Activated naive CD4-positive, alpha-beta T cell treated with anti-CD3 and anti-CD28 coated beads for 36 hours (primary cell): ENCODE measurements around the gene ADRA2A. TPM values are rescaled to one million over a fixed set of nuclear protein-coding genes. Genes with fewer than 3 reads are reported as not detected.

Experiments
- CTCF ChIA-PET: fragments of 350-600 bp; sonication (Branson Sonifier 250); formaldehyde crosslinking; loops from one replicate; lab custom pipeline; 2021; ENCODE audit warnings: antibody characterized with exemption; lab: Charles Lee
- DNase-seq: peaks from one replicate; pipeline ENCODE4 v3.0.0-alpha.2; 2020
- H3K27ac Mint-ChIP-seq: one replicate; pipeline ENCODE4 v1.8.0; 2021; ENCODE audit warnings: mild to moderate bottlenecking, mixed read lengths
- H3K27me3 Mint-ChIP-seq: one replicate; pipeline ENCODE4 v1.8.0; 2021; ENCODE audit warnings: low read depth, mixed read lengths
- H3K36me3 Mint-ChIP-seq: one replicate; pipeline ENCODE4 v1.8.0; 2021; ENCODE audit warnings: low read depth, mixed read lengths
- H3K4me1 Mint-ChIP-seq: one replicate; pipeline ENCODE4 v1.8.0; 2021; ENCODE audit warnings: low read depth, mixed read lengths
- H3K4me3 Mint-ChIP-seq: one replicate; pipeline ENCODE4 v1.8.0; 2021; ENCODE audit warnings: mild to moderate bottlenecking, moderate library complexity, mixed read lengths
- H3K9me3 Mint-ChIP-seq: one replicate; pipeline ENCODE4 v1.8.0; 2021; ENCODE audit warnings: mixed read lengths
- intact Hi-C: fragments of 100-400 bp; cut with micrococcal nuclease; formaldehyde crosslinking; loops from one replicate; pipeline ENCODE4 v1.15.1; 2023
- total RNA-seq, 2 experiments: library from RNA; stranded (reverse); gene quantifications; one replicate each; pipeline ENCODE4 v1.2.3, GENCODE V29; 2021

Gene ADRA2A
- total RNA-seq, 2 experiments from 2014 or later = not detected

DNA sequence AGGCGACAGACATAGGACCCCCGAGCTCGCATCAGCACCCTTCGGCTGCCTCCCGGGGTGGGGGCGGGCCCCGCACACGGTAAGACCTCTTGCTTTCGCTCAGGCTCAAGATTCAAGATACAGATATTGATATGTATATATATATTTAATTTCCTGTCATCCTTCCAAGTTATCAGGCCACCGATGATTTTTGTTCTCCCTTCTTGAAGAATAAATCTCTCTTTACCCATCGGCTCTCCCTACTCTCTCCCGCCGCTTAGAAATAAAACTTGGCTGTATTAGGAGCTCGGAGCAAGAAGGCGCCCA, 603 bp downstream of the ADRA2A start:
- Mint-ChIP-seq H3K4me3 (peak overlapping the region; percentile 63), H3K36me3 (no peaks in the 10 kb centered on the region), H3K9me3 (peaks cover 2% of the 10 kb centered on the region), H3K27ac (no peak overlapping the region), H3K27me3 (peaks cover 54% of the 10 kb centered on the region), H3K4me1 (peaks cover 11% of the 10 kb centered on the region)
- no peak for DNase-seq
- CTCF ChIA-PET = interaction anchor here (0.6 to 2.1 kb wide), 6 partner anchors 11 to 405 kb away, joined by 3 to 11 read pairs (median 4); no protein-coding TSS in a partner anchor
- intact Hi-C loops = loop anchor here (2.0 to 10.0 kb wide), 6 partner anchors 159 to 1059 kb away; partner anchors contain the start of genes BBIP1 and SHOC2

DNA sequence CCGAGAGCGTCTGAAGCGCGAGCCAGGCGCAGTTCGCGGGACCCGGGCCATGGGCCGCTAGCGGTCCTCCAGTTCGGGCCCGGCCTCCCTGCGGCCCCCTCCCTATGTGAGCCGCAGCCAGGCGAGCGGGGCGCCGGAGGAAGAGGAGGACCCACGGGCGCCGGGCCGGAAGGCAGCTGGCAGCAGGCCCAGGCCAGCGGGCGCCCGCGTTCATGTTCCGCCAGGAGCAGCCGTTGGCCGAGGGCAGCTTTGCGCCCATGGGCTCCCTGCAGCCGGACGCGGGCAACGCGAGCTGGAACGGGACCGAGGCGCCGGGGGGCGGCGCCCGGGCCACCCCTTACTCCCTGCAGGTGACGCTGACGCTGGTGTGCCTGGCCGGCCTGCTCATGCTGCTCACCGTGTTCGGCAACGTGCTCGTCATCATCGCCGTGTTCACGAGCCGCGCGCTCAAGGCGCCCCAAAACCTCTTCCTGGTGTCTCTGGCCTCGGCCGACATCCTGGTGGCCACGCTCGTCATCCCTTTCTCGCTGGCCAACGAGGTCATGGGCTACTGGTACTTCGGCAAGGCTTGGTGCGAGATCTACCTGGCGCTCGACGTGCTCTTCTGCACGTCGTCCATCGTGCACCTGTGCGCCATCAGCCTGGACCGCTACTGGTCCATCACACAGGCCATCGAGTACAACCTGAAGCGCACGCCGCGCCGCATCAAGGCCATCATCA, 1.1 kb downstream of the ADRA2A start:
- intact Hi-C loops = loop anchor here (2.0 to 10.0 kb wide), 6 partner anchors 159 to 1059 kb away; partner anchors contain the start of genes BBIP1 and SHOC2
- H3K4me3 Mint-ChIP-seq = peak overlapping the region; percentile 63
- peaks cover 11% of the 10 kb centered on the region for H3K4me1 Mint-ChIP-seq
- CTCF ChIA-PET = interaction anchor here (0.6 to 1.8 kb wide), 4 partner anchors 11 to 332 kb away, joined by 3 to 11 read pairs (median 3); no protein-coding TSS in a partner anchor
- H3K9me3 Mint-ChIP-seq = peaks cover 2% of the 10 kb centered on the region
- DNase-seq = peak; percentile 9
- no peak overlapping the region for H3K27ac Mint-ChIP-seq
- peaks cover 50% of the 10 kb centered on the region for H3K27me3 Mint-ChIP-seq
- H3K36me3 Mint-ChIP-seq = no peaks in the 10 kb centered on the region

DNA sequence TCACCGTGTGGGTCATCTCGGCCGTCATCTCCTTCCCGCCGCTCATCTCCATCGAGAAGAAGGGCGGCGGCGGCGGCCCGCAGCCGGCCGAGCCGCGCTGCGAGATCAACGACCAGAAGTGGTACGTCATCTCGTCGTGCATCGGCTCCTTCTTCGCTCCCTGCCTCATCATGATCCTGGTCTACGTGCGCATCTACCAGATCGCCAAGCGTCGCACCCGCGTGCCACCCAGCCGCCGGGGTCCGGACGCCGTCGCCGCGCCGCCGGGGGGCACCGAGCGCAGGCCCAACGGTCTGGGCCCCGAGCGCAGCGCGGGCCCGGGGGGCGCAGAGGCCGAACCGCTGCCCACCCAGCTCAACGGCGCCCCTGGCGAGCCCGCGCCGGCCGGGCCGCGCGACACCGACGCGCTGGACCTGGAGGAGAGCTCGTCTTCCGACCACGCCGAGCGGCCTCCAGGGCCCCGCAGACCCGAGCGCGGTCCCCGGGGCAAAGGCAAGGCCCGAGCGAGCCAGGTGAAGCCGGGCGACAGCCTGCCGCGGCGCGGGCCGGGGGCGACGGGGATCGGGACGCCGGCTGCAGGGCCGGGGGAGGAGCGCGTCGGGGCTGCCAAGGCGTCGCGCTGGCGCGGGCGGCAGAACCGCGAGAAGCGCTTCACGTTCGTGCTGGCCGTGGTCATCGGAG, 1.8 kb downstream of the ADRA2A start:
- H3K9me3 Mint-ChIP-seq = peaks cover 2% of the 10 kb centered on the region
- CTCF ChIA-PET = interaction anchor here (1.0 kb wide), 1 partner anchor 332 kb away, joined by 3 read pairs; no protein-coding TSS in a partner anchor
- intact Hi-C loops = loop anchor here (5.0 to 10.0 kb wide), 4 partner anchors 189 to 771 kb away; no protein-coding TSS in a partner anchor
- no peak overlapping the region for H3K27ac Mint-ChIP-seq
- peak overlapping the region; percentile 56 for H3K4me3 Mint-ChIP-seq
- no peaks in the 10 kb centered on the region for H3K36me3 Mint-ChIP-seq
- peaks cover 44% of the 10 kb centered on the region for H3K27me3 Mint-ChIP-seq
- H3K4me1 Mint-ChIP-seq = peaks cover 11% of the 10 kb centered on the region
- DNase-seq = no peak

DNA sequence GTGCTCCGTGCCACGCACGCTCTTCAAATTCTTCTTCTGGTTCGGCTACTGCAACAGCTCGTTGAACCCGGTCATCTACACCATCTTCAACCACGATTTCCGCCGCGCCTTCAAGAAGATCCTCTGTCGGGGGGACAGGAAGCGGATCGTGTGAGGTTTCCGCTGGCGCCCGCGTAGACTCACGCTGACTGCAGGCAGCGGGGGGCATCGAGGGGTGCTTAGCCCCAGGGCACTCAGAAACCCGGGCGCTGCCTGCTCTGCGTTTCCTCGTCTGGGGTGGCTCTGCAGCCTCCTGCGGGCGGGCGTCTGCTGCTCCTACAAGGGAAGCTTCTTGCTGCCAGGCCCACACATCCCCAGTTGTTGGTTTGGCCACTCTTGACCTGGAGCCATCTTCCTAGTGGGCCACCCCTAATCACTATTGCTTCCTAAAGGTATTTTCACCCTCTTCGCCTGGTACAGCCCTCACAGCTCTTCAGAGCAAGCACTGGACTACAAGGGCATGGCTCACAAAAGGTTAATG, 2.5 kb downstream of the ADRA2A start:
- CTCF ChIA-PET = interaction anchor here (1.0 kb wide), 1 partner anchor 333 kb away, joined by 3 read pairs; no protein-coding TSS in a partner anchor
- no peaks in the 10 kb centered on the region for H3K36me3 Mint-ChIP-seq
- H3K27ac Mint-ChIP-seq = no peak overlapping the region
- H3K27me3 Mint-ChIP-seq = peaks cover 39% of the 10 kb centered on the region
- H3K4me3 Mint-ChIP-seq = peak overlapping the region; percentile 47
- H3K9me3 Mint-ChIP-seq = peaks cover 2% of the 10 kb centered on the region
- intact Hi-C loops = loop anchor here (5.0 to 10.0 kb wide), 4 partner anchors 188 to 772 kb away; no protein-coding TSS in a partner anchor
- peaks cover 11% of the 10 kb centered on the region for H3K4me1 Mint-ChIP-seq
- no peak for DNase-seq

- H3K9me3 Mint-ChIP-seq = peaks cover 2% of the 10 kb centered on the region
- no peaks in the 10 kb centered on the region for H3K36me3 Mint-ChIP-seq
- DNase-seq = no peak
- no peak overlapping the region for H3K4me3 Mint-ChIP-seq
- peaks cover 11% of the 10 kb centered on the region for H3K4me1 Mint-ChIP-seq
- CTCF ChIA-PET = no interaction called here
- peaks cover 34% of the 10 kb centered on the region for H3K27me3 Mint-ChIP-seq
- intact Hi-C loops = loop anchor here (5.0 to 10.0 kb wide), 4 partner anchors 188 to 772 kb away; no protein-coding TSS in a partner anchor
- H3K27ac Mint-ChIP-seq = no peak overlapping the region
Measured at GRCh38 chr10:111079781-111080180, 3.0 kb downstream of the ADRA2A start.

DNA sequence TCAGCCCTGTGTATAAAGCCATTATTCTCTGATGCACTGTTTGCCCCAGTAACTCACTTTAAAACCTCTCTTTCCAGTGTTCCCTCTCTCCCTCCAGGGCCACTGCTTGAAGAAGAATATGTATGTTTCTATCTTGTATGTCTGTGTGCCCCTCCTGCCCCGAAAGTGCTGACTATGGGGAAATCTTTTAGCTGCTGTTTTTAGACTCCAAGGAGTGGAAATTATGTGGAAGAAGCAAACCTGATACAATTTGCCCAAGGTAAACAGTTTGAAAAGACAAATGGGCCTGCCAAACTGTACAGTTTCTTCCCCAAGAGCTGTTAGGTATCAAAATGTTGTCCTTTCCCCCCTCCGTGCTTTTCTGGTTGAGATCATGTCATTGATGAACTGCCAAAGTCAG, 3.4 kb downstream of the ADRA2A start:
- intact Hi-C loops = no loop called here
- Mint-ChIP-seq H3K9me3 (peaks cover 2% of the 10 kb centered on the region), H3K4me1 (peaks cover 11% of the 10 kb centered on the region), H3K4me3 (no peak overlapping the region), H3K27ac (no peak overlapping the region), H3K36me3 (no peaks in the 10 kb centered on the region), H3K27me3 (peaks cover 30% of the 10 kb centered on the region)
- CTCF ChIA-PET = no interaction called here
- no peak for DNase-seq

DNA sequence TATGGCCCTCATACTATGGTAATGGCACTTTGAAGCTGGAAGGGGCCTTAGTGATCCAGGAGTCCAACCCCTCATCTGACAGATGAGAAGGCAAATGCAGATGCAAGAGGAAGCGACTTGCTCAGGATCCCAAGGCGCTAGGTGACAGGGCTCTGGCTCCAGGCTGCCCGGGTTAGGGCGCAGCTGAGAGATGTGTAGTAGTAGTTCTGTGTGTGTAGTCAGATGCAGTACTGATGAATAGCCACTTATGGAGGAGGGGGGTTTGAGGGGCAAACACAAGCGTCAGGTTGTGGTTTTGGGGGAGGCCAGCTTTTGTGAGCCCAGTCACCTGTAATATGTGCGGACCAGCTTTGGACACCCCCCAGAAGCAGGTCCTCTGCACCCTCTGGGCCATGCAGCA, 4.8 kb downstream of the ADRA2A start:
- Mint-ChIP-seq H3K4me1 (peaks cover 7% of the 10 kb centered on the region), H3K4me3 (no peak overlapping the region), H3K36me3 (no peaks in the 10 kb centered on the region), H3K27me3 (peaks cover 19% of the 10 kb centered on the region), H3K27ac (no peak overlapping the region), H3K9me3 (peaks cover 2% of the 10 kb centered on the region)
- intact Hi-C loops = no loop called here
- no peak for DNase-seq
- CTCF ChIA-PET = interaction anchor here (0.6 kb wide), 1 partner anchor 855 kb away, joined by 9 read pairs; no protein-coding TSS in a partner anchor

- Mint-ChIP-seq H3K4me3 (no peak overlapping the region), H3K36me3 (no peaks in the 10 kb centered on the region), H3K27me3 (peaks cover 18% of the 10 kb centered on the region), H3K4me1 (peaks cover 7% of the 10 kb centered on the region), H3K27ac (no peak overlapping the region), H3K9me3 (peaks cover 2% of the 10 kb centered on the region)
- no peak for DNase-seq
- CTCF ChIA-PET = interaction anchor here (1.3 kb wide), 1 partner anchor 9 kb away, joined by 3 read pairs; no protein-coding TSS in a partner anchor
- intact Hi-C loops = no loop called here
Measured at GRCh38 chr10:111082102-111082975, 5.5 kb downstream of the ADRA2A start.

GRCh38 chr10:111083222-111084095, 6.6 kb downstream of the ADRA2A start:
- intact Hi-C loops = no loop called here
- Mint-ChIP-seq H3K9me3 (peaks cover 2% of the 10 kb centered on the region), H3K27me3 (peaks cover 9% of the 10 kb centered on the region), H3K27ac (no peak overlapping the region), H3K4me1 (peaks cover 4% of the 10 kb centered on the region), H3K4me3 (no peak overlapping the region), H3K36me3 (no peaks in the 10 kb centered on the region)
- no peak for DNase-seq
- CTCF ChIA-PET = interaction anchor here (1.3 kb wide), 1 partner anchor 10 kb away, joined by 3 read pairs; no protein-coding TSS in a partner anchor

DNA sequence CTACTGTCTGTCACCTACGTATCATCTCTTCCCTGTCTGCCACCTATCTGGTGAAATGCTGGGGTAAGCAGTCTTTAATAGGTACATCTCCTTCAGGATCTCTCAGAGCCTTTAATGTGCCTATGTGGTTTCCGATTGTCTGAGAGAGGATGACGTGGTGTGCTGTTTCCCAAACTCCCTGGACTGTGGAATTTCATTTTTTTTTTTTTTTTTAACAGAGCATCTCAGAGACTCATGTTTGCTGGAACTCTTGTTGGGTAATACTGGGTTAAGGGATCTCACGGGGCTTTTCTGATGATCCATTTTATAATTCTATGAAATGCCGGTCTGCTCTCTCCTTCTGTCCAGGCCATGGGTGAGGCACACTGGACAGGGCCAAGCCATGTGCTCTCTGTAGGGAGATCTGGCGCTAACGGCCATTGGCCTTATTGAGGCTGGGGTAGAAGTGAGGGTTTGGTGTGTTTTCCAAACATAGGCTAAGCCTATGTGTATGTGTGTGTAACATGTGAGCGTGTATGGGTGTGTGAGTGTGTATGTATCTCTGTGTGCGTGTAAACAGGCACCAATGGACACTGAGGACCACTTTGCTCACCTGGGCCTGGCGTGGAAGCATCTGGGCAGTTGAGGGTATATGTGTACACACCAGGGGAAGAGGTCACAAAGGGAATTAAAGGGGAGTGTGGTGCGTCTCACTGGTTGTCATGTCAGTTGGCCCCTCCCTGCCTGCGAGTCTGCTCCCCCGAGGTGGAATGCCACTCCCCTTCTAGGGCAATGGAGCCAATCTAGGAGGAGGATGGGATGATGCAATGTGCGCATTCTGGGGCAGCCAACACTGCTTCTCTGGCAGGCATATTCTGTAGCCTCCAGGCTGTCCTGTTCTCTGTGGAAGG, 7.8 kb downstream of the ADRA2A start:
- H3K4me1 Mint-ChIP-seq = no peaks in the 10 kb centered on the region
- CTCF ChIA-PET = no interaction called here
- no peaks in the 10 kb centered on the region for H3K36me3 Mint-ChIP-seq
- H3K27ac Mint-ChIP-seq = no peak overlapping the region
- H3K27me3 Mint-ChIP-seq = peaks cover 2% of the 10 kb centered on the region
- DNase-seq = no peak
- intact Hi-C loops = no loop called here
- H3K9me3 Mint-ChIP-seq = no peaks in the 10 kb centered on the region
- H3K4me3 Mint-ChIP-seq = no peak overlapping the region
